Measurements from ENCODE around the gene ASIC3.

ASIC3 gene

DNA sequence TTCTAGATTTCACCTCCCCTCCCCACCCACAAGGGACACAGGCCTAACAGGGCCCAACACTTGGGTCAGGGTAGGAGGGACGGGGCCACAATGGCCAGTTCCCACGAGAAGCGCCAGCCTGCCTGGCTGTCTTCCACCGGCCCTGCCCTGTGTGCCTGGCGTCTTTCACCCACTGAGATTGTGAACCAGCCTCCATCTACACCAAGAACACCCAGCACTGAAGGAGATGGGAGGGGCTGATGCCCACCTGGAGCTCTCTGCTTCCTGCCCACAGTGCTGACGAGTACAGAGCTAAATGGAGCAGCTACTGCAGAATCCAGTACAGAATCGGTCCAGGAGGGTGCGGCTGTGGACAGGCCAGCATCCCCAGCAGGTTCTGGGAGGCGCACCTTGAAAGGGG lies 2.4 kb upstream of the ASIC3 start:
- CTCF ChIA-PET = interaction anchor here (0.9 to 2.4 kb wide), 2 partner anchors 12 to 18 kb away, joined by 3 to 7 read pairs; partner anchors contain the start of gene ABCB8
- POLR2A ChIA-PET = no interaction called here
- TF ChIP-seq CTCF (IDR thresholded peaks at IDR 0.05; ENCODE audit: control extremely low read depth, extremely low read depth, low read depth, missing control alignments) = no peak
- no peak for DNase-seq (ENCODE audit: extremely low spot score)

DNA sequence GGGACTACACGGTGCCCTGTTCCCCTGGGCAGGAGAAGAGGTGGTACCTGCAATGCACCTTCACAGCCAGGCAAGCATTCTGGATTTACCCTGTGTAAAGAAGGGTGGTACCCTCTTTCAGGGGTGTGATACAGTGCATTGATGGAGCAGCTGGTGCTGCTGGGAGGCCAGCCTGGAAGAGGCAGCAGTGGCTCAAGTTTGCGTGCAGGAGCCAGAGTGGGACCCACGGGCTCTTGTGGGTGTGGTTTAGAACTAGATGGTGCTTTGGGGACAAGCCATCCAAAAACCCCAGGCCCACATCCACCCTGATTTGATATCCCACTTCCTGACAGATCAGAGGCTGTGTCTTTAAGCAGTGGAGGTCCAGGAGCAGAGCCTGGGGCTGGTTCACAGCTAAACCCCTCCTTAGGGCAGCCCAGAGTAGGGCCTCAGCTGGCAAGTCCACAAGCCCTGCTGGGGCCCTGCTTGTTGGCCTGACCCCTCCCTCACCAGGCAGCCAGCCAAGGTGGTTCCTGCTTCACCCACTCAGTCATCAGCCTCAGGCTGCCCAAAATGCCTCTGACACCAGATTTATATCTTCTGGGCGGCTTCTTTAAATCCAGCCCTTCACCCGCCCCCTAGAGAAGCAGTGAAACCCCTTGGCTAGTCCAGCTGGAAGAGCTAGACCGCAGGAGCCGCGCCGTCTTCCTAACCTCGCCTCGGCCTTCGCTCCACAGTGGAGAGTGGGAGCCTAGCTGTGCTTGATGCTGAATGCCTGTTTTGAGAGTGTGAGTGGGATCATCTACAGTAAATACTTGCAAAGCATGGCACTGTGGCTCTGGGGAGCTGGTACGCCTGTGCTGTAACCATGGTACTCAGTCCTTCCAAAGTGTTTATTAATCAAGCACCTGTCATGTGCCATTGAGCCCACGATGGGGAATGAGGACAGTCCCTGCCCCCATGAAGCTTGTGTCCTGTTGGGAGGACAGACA lies 1.4 kb upstream of the ASIC3 start:
- no peak for TF ChIP-seq CTCF (IDR thresholded peaks at IDR 0.05; ENCODE audit: control extremely low read depth, extremely low read depth, low read depth, missing control alignments)
- no peak for DNase-seq (ENCODE audit: extremely low spot score)
- POLR2A ChIA-PET = no interaction called here
- CTCF ChIA-PET = interaction anchor here (2.4 kb wide), 1 partner anchor 13 kb away, joined by 7 read pairs; no protein-coding TSS in a partner anchor

- DNase-seq (ENCODE audit: extremely low spot score) = no peak
- no peak for TF ChIP-seq CTCF (IDR thresholded peaks at IDR 0.05; ENCODE audit: control extremely low read depth, extremely low read depth, low read depth, missing control alignments)
- ChIA-PET CTCF (no interaction called here), POLR2A (no interaction called here)
These were observed 656 bp downstream of the ASIC3 start for GRCh38 chr7:151048911-151049463.

- CTCF ChIA-PET = no interaction called here
These were observed 2.8 kb downstream of the ASIC3 start for GRCh38 chr7:151051108-151051507.

GRCh38 chr7:151053096-151053495 lies 4.8 kb downstream of the ASIC3 start:
- CTCF ChIA-PET = interaction anchor here (1.2 kb wide), 1 partner anchor 15 kb away, joined by 3 read pairs; no protein-coding TSS in a partner anchor
- DNase-seq (ENCODE audit: extremely low spot score) = no peak
- TF ChIP-seq CTCF (IDR thresholded peaks at IDR 0.05; ENCODE audit: control extremely low read depth, extremely low read depth, low read depth, missing control alignments) = no peak

More at GRCh38 chr7:151051108-151051507, 2.8 kb downstream of the ASIC3 start:
- POLR2A ChIA-PET = no interaction called here
- no peak for TF ChIP-seq CTCF (IDR thresholded peaks at IDR 0.05; ENCODE audit: control extremely low read depth, extremely low read depth, low read depth, missing control alignments)
- DNase-seq (ENCODE audit: extremely low spot score) = no peak

DNA sequence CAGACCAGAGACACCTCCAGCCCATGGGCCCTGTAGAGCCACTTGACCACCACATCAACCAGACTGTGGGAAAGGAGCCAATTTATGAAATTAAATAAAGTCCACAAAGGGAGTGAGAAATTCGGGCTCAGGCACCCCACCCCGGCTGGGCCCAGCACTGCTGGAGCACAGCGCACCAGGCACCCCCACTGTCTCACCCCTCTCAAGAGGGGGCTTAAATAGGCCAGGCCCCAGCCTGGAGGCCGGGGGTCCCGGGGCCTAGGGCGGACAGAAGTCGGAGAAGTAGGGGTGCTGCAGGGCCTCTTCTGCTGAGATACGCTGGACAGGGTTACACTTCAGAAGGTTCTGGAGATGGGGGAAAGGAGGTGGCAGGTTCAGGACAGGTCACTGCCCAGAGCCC lies 5.4 kb downstream of the ASIC3 start:
- no peak for DNase-seq (ENCODE audit: extremely low spot score)
- CTCF ChIA-PET = no interaction called here
- POLR2A ChIA-PET = no interaction called here
- no peak for TF ChIP-seq CTCF (IDR thresholded peaks at IDR 0.05; ENCODE audit: control extremely low read depth, extremely low read depth, low read depth, missing control alignments)

More at GRCh38 chr7:151053096-151053495, 4.8 kb downstream of the ASIC3 start:
- POLR2A ChIA-PET = no interaction called here

Measured in GM10248 (cell line).